OCI-LY1 (cell line): ENCODE results near the gene ZNF487.

Experiments used
- CTCF ChIP-seq: fragments of 200-600 bp; sonication (generic), shearing (Covaris generic); IDR thresholded peaks from 2 replicates; pipeline ENCODE4 v1.5.1; 2017; ENCODE audit warnings: mild to moderate bottlenecking, antibody characterized with exemption, low read length, moderate library complexity, mixed read lengths
- EZH2 ChIP-seq: fragments of 200-600 bp; sonication (generic), shearing (Covaris generic); IDR thresholded peaks from 2 replicates; pipeline ENCODE4 v1.8.0; 2017; ENCODE audit warnings: borderline replicate concordance, mixed run types, mild to moderate bottlenecking, antibody characterized with exemption, low read length, moderate library complexity, mixed read lengths

DNA sequence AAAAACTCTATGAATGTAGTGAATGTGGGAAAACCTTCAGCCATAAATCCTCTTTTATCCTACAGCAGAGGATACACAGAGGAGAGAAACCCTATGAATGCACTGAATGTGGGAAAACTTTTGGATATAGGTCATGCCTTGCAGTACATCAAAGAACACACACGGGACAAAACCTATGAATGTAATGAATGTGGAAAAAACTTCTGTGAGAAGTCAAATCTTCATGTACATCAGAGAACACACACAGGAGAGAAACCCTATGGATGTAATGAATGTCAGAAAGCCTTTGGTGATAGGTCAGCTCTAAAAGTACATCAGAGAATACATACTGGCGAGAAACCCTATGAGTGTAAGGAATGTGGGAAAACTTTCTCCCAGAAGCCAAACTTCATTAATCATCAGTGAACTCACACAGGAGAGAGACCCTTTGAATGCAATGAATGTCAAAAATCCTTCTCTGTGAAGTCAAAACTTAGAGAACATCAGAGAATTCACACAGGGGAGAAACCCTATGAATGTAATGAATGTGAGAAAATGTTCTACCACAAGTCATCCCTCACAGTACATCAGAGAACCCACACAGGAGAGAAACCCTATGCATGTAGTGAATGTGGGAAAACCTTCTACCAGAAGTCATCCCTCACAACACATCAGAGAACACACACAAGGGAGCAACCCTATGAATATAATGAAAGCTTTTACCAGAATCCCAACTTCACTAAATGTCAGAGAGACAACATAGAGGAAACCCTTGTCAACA is 45.6 kb downstream of the ZNF487 start:
- TF ChIP-seq CTCF, result no peak
- no peak for TF ChIP-seq EZH2
